GM12872 (cell line): ENCODE results near the gene SLAMF7.

Experiments used
- CTCF ChIP-seq: IDR thresholded peaks from 3 replicates; pipeline ENCODE4 v1.5.1; 2011; ENCODE audit warnings: low read depth, mild to moderate bottlenecking, low read length, moderate library complexity; ENCODE audit not compliant: insufficient read depth

SLAMF7 gene

GRCh38 chr1:160716013-160716412 lies 23.0 kb upstream of the SLAMF7 start:
- no peak for TF ChIP-seq CTCF

DNA sequence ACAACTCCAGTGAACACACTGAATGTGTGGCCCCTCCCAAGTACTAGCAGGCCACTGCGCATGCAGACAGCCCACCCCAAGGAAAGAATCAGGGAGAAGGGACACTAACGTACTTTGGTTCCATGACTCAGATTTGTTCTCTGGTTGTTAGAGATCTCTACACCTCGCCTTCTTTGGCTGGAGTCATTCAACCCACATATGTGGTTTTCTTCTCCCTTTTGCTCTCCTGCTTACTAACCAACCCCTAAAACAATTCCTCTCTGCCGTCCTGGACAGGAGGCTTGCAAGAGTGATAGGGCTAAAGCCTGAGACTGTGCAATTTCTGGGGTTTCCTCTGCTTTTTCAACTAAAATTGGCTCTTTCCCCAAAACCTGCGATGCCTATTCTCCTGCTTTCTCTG lies 21.7 kb upstream of the SLAMF7 start:
- TF ChIP-seq CTCF = no peak

- TF ChIP-seq CTCF = no peak
Measured at GRCh38 chr1:160718210-160718609, 20.8 kb upstream of the SLAMF7 start.

DNA sequence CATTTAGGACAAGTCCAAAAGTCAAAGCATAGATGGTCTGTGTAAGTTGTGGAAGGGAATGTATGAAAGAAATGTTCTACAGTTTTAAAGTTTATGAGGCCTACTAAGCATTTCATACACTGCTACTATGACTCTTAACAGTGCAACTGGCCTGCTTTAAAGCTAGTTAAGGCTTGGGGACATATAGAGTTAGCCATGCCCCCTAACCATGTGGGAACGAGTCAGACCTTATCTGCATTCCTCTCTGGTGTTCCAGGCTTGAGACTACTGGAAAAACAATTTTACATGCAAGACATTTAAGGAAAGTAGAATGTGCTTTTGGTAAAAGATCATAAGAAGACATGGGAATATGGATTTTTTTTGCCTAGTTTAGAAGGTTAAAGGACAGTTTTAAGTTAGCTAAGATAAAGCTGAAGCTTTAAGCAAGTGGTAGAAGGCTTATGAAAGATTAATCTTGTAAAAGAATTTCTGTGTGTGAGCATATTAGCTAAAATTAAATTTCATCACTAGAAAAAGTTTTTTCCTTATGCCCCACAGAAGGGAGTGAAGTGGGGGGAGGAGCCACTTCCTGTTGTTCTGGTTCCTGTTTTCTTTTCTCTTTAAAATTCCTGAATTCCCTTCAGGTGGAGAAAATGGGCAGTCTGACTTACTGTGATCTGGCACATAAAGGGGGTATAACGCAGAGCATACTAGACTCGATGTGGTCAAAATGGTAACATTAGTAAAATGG lies 18.5 kb upstream of the SLAMF7 start:
- no peak for TF ChIP-seq CTCF

GRCh38 chr1:160721473-160721872 lies 17.6 kb upstream of the SLAMF7 start:
- no peak for TF ChIP-seq CTCF

- no peak for TF ChIP-seq CTCF
Measured at GRCh38 chr1:160722726-160723125, 16.3 kb upstream of the SLAMF7 start.

- TF ChIP-seq CTCF = no peak
Measured at GRCh38 chr1:160723332-160723731, 15.7 kb upstream of the SLAMF7 start.
